B cell (primary cell): Measurements from ENCODE around the gene PRRC2B. TPM values are rescaled to one million over a fixed set of nuclear protein-coding genes. Genes with fewer than 3 reads are reported as not detected.

ENCODE experiments used
- ATAC-seq: fragments of 200-7000 bp; cut with Tn5 transposase; one replicate; pipeline ENCODE4 v1.10.0; 2021; ENCODE audit warnings: low read depth, mild to moderate bottlenecking, moderate number of reproducible peaks, moderate library complexity
- CTCF ChIA-PET: fragments of 350-600 bp; sonication (Branson Sonifier 250); formaldehyde crosslinking; loops from one replicate; lab custom pipeline; 2021; ENCODE audit warnings: antibody characterized with exemption, inconsistent platforms; lab: Charles Lee
- POLR2A ChIA-PET: fragments of 350-600 bp; sonication (Branson Sonifier 250); formaldehyde crosslinking; loops from one replicate; lab custom pipeline; 2021; ENCODE audit warnings: antibody characterized with exemption; lab: Charles Lee
- DNase-seq: peaks from one replicate; pipeline ENCODE4 v3.0.0; 2013
- H2AFZ ChIP-seq: 2 replicates; pipeline ENCODE4 v1.6.1; 2012; ENCODE audit warnings: mild to moderate bottlenecking, low read depth, low read length; ENCODE audit not compliant: insufficient read depth, poor library complexity, severe bottlenecking
- H3K27ac ChIP-seq, 2 donors: 1 replicate in 1 of 2; 2 replicates in 1 of 2; pipeline ENCODE4 v1.5.1; 2012 to 2013; ENCODE audit warnings: low read length in 2 of 2, mild to moderate bottlenecking in 2 of 2, moderate library complexity in 1 of 2
- H3K27me3 ChIP-seq, 4 experiments: fragments of 200-600 bp in 1 of 4; sonication (generic) in 1 of 4; replicated peaks in 1 of 4; 1 replicate in 2 of 4; 2 replicates in 2 of 4; pipeline versions ENCODE4 v1.6.1 to v1.7.0; 2013 to 2016; ENCODE audit warnings: low read length in 3 of 4, mild to moderate bottlenecking in 2 of 4, mixed read lengths in 1 of 4, moderate library complexity in 1 of 4; ENCODE audit not compliant: insufficient read depth in 4 of 4, control insufficient read depth in 3 of 4; ENCODE audit errors: control extremely low read depth in 1 of 4
- H3K36me3 ChIP-seq, 2 experiments: replicated peaks in 1 of 2; 1 replicate in 1 of 2; 2 replicates in 1 of 2; pipeline versions ENCODE4 v1.6.1 to v1.7.1; 2013; ENCODE audit warnings: low read length in 1 of 2; ENCODE audit not compliant: insufficient read depth in 2 of 2, control insufficient read depth in 1 of 2; ENCODE audit errors: control extremely low read depth in 1 of 2, extremely low read depth in 1 of 2
- H3K4me1 ChIP-seq, 2 donors: fragments of 200-600 bp in 1 of 2; sonication (generic) in 1 of 2; 1 replicate in 1 of 2; 2 replicates in 1 of 2; pipeline versions ENCODE4 v1.5.1 to v1.6.1; 2013 to 2017; ENCODE audit warnings: low read length in 2 of 2; ENCODE audit not compliant: control insufficient read depth in 2 of 2, insufficient read depth in 2 of 2
- H3K4me2 ChIP-seq: replicated peaks from 2 replicates; pipeline ENCODE3; 2012; ENCODE audit warnings: mild to moderate bottlenecking, low read depth, low read length; ENCODE audit not compliant: poor library complexity, severe bottlenecking
- H3K4me3 ChIP-seq, 5 experiments: fragments of 200-600 bp in 1 of 5; sonication (generic) in 1 of 5; 1 replicate in 3 of 5; 2 replicates in 2 of 5; pipeline versions ENCODE4 v1.5.1 to v1.7.0; 2011 to 2016; ENCODE audit warnings: low read length in 4 of 5, mild to moderate bottlenecking in 4 of 5, low read depth in 2 of 5, control low read depth in 1 of 5, moderate library complexity in 1 of 5; ENCODE audit not compliant: insufficient read depth in 1 of 5; ENCODE audit errors: control extremely low read depth in 1 of 5, extremely low read depth in 1 of 5
- H3K79me2 ChIP-seq: fragments of 200-600 bp; sonication (generic); one replicate; pipeline ENCODE4 v1.6.0; 2016; ENCODE audit warnings: low read length; ENCODE audit not compliant: control insufficient read depth, insufficient read depth
- H3K9ac ChIP-seq: fragments of 200-600 bp; sonication (generic); 2 replicates; pipeline ENCODE4 v1.6.1; 2017; ENCODE audit warnings: mild to moderate bottlenecking, low read length, moderate library complexity
- H3K9me3 ChIP-seq, 3 donors: one replicate each; pipeline versions ENCODE4 v1.6.1 to v1.7.1; 2013; ENCODE audit warnings: low read length in 2 of 3; ENCODE audit not compliant: control insufficient read depth in 2 of 3, insufficient read depth in 1 of 3; ENCODE audit errors: control extremely low read depth in 1 of 3
- H4K20me1 ChIP-seq: 2 replicates; pipeline ENCODE4 v1.6.0; 2012; ENCODE audit warnings: mild to moderate bottlenecking, low read length; ENCODE audit not compliant: insufficient read depth, control insufficient read depth, poor library complexity, severe bottlenecking
- H3K27ac Mint-ChIP-seq: one replicate; pipeline ENCODE4 v1.8.0; 2021; ENCODE audit warnings: mixed read lengths
- H3K27me3 Mint-ChIP-seq: one replicate; pipeline ENCODE4 v1.8.0; 2021; ENCODE audit warnings: mixed read lengths
- H3K4me1 Mint-ChIP-seq: one replicate; pipeline ENCODE4 v1.8.0; 2021; ENCODE audit warnings: mixed read lengths
- H3K4me3 Mint-ChIP-seq: one replicate; pipeline ENCODE4 v1.8.0; 2021; ENCODE audit warnings: mixed read lengths
- H3K9me3 Mint-ChIP-seq: one replicate; pipeline ENCODE4 v1.8.0; 2022; ENCODE audit warnings: mixed read lengths; ENCODE audit not compliant: insufficient read depth
- EZH2 ChIP-seq: IDR thresholded peaks from 2 replicates; pipeline ENCODE4 v1.6.1; 2012; ENCODE audit warnings: borderline replicate concordance, low read depth, mild to moderate bottlenecking, moderate library complexity, low read length; ENCODE audit not compliant: insufficient read depth, poor library complexity, severe bottlenecking
- WGBS: methylation state at CpG from one replicate; pipeline ENCODE4 v1.1.5; 2013; ENCODE audit warnings: missing lambda C conversion rate; ENCODE audit not compliant: insufficient coverage; 5-methylcytosine and 5-hydroxymethylcytosine counted together
- intact Hi-C: fragments of 100-400 bp; cut with micrococcal nuclease; formaldehyde crosslinking; loops from one replicate; pipeline ENCODE4 v1.10.0; 2022
- polyA plus RNA-seq: library from polyadenylated mRNA; depleted of rRNA; stranded (reverse); fragments of >200 nt; gene quantifications from 2 replicates; pipeline ENCODE4 v1.2.3, GENCODE V29; 2012
- total RNA-seq, 2 donors: library from RNA; stranded (reverse); fragments of 120-200 nt in 1 of 2; gene quantifications; 1 replicate in 1 of 2; 2 replicates in 1 of 2; pipeline versions ENCODE4 v1.2.3 to v1.2.4, GENCODE V29; 2013 to 2022
- TF ChIP-seq, protein P1 (sequence below): fragments of 200-600 bp; IDR thresholded peaks from one replicate; pipeline ENCODE4 v1.8.0; 2022; ENCODE audit warnings: antibody characterized with exemption, mild to moderate bottlenecking

Gene PRRC2B
- total and polyA plus RNA-seq, 2 donors (not counting 1 experiment from before 2014, with no cell fraction given): 63.9 to 268 TPM

DNA sequence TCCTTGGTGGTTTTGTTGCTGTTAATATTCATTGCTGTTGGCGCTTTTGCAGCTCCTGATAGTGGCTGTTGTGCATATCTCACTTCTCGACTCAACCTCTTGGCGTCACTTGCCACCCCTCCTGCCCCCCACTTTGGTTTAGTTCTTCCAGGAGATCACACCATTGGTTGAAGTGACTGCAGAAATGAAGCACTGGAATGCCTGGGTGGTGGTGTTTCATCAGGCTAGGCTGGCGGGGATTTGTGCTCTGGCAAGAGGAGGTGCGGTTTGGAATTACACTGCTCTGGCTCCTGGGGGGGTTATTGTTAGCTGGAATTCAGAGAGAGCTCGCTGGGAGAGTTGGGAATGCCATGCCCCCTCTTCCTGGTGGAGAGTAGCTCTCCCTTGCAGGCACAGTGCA, 11.5 kb downstream of the PRRC2B start:
- H3K4me1 Mint-ChIP-seq: peaks cover 87% of the 10 kb centered on the region

More for the DNA sequence above, 11.5 kb downstream of the PRRC2B start:
- Histone ChIP-seq H3K4me3 (no peak overlapping the region), H4K20me1 (peaks cover 99% of the 10 kb centered on the region), H3K36me3 (peaks cover 0 to 20% of the 10 kb centered on the region in 2 experiments), H3K27ac (no peak overlapping the region), H3K79me2 (peaks cover 100% of the 10 kb centered on the region), H3K9ac (no peak overlapping the region), H3K4me2 (peak overlapping the region; percentile 39), H3K4me1 (peaks cover 69 to 79% of the 10 kb centered on the region in 2 donors), H3K9me3 (no peaks in the 10 kb centered on the region), H2AFZ (no peak overlapping the region), H3K27me3 (no peaks in the 10 kb centered on the region)
- no peak overlapping the region for H3K27ac Mint-ChIP-seq
- ChIA-PET POLR2A (interaction anchor here (0.6 to 0.9 kb wide), 3 partner anchors 15 to 58 kb away, joined by 3 to 6 read pairs (median 3); no protein-coding TSS in a partner anchor), CTCF (interaction anchor here (0.8 to 0.9 kb wide), 2 partner anchors 8 to 55 kb away, joined by 3 to 4 read pairs; no protein-coding TSS in a partner anchor)
- TF ChIP-seq, protein P1, sequence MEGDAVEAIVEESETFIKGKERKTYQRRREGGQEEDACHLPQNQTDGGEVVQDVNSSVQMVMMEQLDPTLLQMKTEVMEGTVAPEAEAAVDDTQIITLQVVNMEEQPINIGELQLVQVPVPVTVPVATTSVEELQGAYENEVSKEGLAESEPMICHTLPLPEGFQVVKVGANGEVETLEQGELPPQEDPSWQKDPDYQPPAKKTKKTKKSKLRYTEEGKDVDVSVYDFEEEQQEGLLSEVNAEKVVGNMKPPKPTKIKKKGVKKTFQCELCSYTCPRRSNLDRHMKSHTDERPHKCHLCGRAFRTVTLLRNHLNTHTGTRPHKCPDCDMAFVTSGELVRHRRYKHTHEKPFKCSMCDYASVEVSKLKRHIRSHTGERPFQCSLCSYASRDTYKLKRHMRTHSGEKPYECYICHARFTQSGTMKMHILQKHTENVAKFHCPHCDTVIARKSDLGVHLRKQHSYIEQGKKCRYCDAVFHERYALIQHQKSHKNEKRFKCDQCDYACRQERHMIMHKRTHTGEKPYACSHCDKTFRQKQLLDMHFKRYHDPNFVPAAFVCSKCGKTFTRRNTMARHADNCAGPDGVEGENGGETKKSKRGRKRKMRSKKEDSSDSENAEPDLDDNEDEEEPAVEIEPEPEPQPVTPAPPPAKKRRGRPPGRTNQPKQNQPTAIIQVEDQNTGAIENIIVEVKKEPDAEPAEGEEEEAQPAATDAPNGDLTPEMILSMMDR: no peak
- TF ChIP-seq EZH2: no peak
- no peaks in the 10 kb centered on the region for H3K27me3 Mint-ChIP-seq
- no peak for ATAC-seq
- intact Hi-C loops: loop anchor here (5.0 kb wide), 1 partner anchor 33 kb away; no protein-coding TSS in a partner anchor
- DNase-seq: no peak
- no peaks in the 10 kb centered on the region for H3K9me3 Mint-ChIP-seq
- WGBS: 90% methylated on average over 4 of the region's 6 CpGs
- peak overlapping the region; percentile 23 for H3K4me3 Mint-ChIP-seq
